Neural cell (in vitro differentiated cells): ENCODE data around the gene TMEM40. TPM values are rescaled to one million over a fixed set of nuclear protein-coding genes. Genes with fewer than 3 reads are reported as not detected.

Source experiments
- H2AFZ ChIP-seq: fragments of 200-600, 300-800 bp; sonication (generic), shearing (Covaris generic); 2 replicates; pipeline ENCODE4 v1.6.0; 2014; ENCODE audit warnings: low read depth, mild to moderate bottlenecking, antibody characterized with exemption, low read length, moderate library complexity
- H3F3A ChIP-seq: fragments of 200-600 bp; shearing (Covaris generic); 2 replicates; pipeline ENCODE4 v1.6.1; 2016; ENCODE audit warnings: mild to moderate bottlenecking, moderate library complexity, mixed read lengths, antibody characterized with exemption, low read length; ENCODE audit not compliant: insufficient read depth, poor library complexity, severe bottlenecking
- H3K27ac ChIP-seq: fragments of 200-600, 300-800 bp; sonication (generic), shearing (Covaris generic); 2 replicates; pipeline ENCODE4 v1.5.1; 2014; ENCODE audit warnings: mild to moderate bottlenecking, low read length, moderate library complexity
- H3K27me3 ChIP-seq: fragments of 300-800, 200-600 bp; sonication (generic), shearing (Covaris generic); 2 replicates; pipeline ENCODE4 v1.6.0; 2014; ENCODE audit warnings: mild to moderate bottlenecking, low read depth, low read length, moderate library complexity; ENCODE audit not compliant: insufficient read depth
- H3K36me3 ChIP-seq: fragments of 300-800, 200-600 bp; sonication (generic), shearing (Covaris generic); 2 replicates; pipeline ENCODE4 v1.5.1; 2014; ENCODE audit warnings: mild to moderate bottlenecking, antibody characterized with exemption, low read length, moderate library complexity; ENCODE audit not compliant: insufficient read depth
- H3K4me2 ChIP-seq: fragments of 300-800, 200-600 bp; sonication (generic), shearing (Covaris generic); 2 replicates; pipeline ENCODE4 v1.6.0; 2014; ENCODE audit warnings: mild to moderate bottlenecking, low read length
- H3K4me3 ChIP-seq: fragments of 300-800, 200-600 bp; sonication (generic), shearing (Covaris generic); 2 replicates; pipeline ENCODE4 v1.5.1; 2014; ENCODE audit warnings: mild to moderate bottlenecking, low read length, moderate library complexity
- H3K79me2 ChIP-seq: fragments of 200-600 bp; shearing (Covaris generic); replicated peaks from 2 replicates; pipeline ENCODE4 v1.6.0; 2014; ENCODE audit warnings: mild to moderate bottlenecking, low read length, moderate library complexity; ENCODE audit not compliant: insufficient read depth
- H3K9ac ChIP-seq: fragments of 300-800, 200-600 bp; sonication (generic), shearing (Covaris generic); 2 replicates; pipeline ENCODE4 v1.6.1; 2016; ENCODE audit warnings: mild to moderate bottlenecking, low read length, mixed read lengths
- H3K9me2 ChIP-seq: fragments of 200-600 bp; shearing (Covaris generic); 2 replicates; pipeline ENCODE4 v1.6.1; 2016; ENCODE audit warnings: mild to moderate bottlenecking, low read length, mixed read lengths; ENCODE audit not compliant: insufficient read depth
- H3K9me3 ChIP-seq: fragments of 200-600, 300-800 bp; sonication (generic), shearing (Covaris generic); 2 replicates; pipeline ENCODE4 v1.6.1; 2016; ENCODE audit warnings: mild to moderate bottlenecking, mixed run types, low read length, moderate library complexity, mixed read lengths
- H4K20me1 ChIP-seq: fragments of 200-600 bp; shearing (Covaris generic); 2 replicates; pipeline ENCODE4 v1.6.1; 2016; ENCODE audit warnings: mild to moderate bottlenecking, mixed run types; ENCODE audit not compliant: insufficient read depth
- EP300 ChIP-seq: fragments of 450-650 bp; conservative IDR thresholded peaks from 2 replicates; pipeline ENCODE4 v1.6.1; 2014; ENCODE audit warnings: antibody characterized with exemption, mild to moderate bottlenecking, moderate library complexity; ENCODE audit not compliant: poor library complexity, severe bottlenecking
- EZH2 ChIP-seq: fragments of 200-600, 300-800 bp; shearing (Covaris generic), sonication (generic); IDR thresholded peaks from 2 replicates; pipeline ENCODE4 v1.6.1; 2014; ENCODE audit warnings: antibody characterized with exemption, low read length, borderline replicate concordance, mild to moderate bottlenecking; ENCODE audit not compliant: insufficient read depth, poor library complexity, severe bottlenecking
- MXI1 ChIP-seq: fragments of 450-650 bp; conservative IDR thresholded peaks from 2 replicates; pipeline ENCODE4 v1.6.1; 2014; ENCODE audit warnings: antibody characterized with exemption, mild to moderate bottlenecking; ENCODE audit not compliant: poor library complexity, severe bottlenecking
- POLR2AphosphoS5 ChIP-seq: IDR thresholded peaks from 2 replicates; pipeline ENCODE4 v1.6.1; 2012
- RAD21 ChIP-seq: fragments of 450-650 bp; conservative IDR thresholded peaks from 2 replicates; pipeline ENCODE4 v1.6.1; 2014; ENCODE audit warnings: antibody characterized with exemption, mild to moderate bottlenecking, moderate library complexity
- SMC3 ChIP-seq: fragments of 450-650 bp; conservative IDR thresholded peaks from 2 replicates; pipeline ENCODE4 v1.6.1; 2014; ENCODE audit warnings: antibody characterized with exemption, mild to moderate bottlenecking, moderate library complexity; ENCODE audit not compliant: poor library complexity
- TAF1 ChIP-seq: IDR thresholded peaks from 2 replicates; pipeline ENCODE4 v1.6.1; 2012; ENCODE audit warnings: low read depth
- polyA plus RNA-seq: library from polyadenylated mRNA; depleted of rRNA; stranded (reverse); fragments of >200 nt; gene quantifications from 2 replicates; pipeline ENCODE4 v1.2.3, GENCODE V29; 2014
- TF ChIP-seq, protein P1 (sequence below): IDR thresholded peaks from 2 replicates; pipeline ENCODE4 v1.6.1; 2012; ENCODE audit warnings: borderline replicate concordance
- TF ChIP-seq, protein P2 (sequence below): fragments of 450-650 bp; IDR thresholded peaks from 2 replicates; pipeline ENCODE4 v1.5.1; 2014; ENCODE audit warnings: antibody characterized with exemption, mild to moderate bottlenecking, moderate library complexity; ENCODE audit not compliant: poor library complexity, severe bottlenecking

Gene TMEM40
- polyA plus RNA-seq, 1 donor from 2014 or later: not detected

- no peaks in the 10 kb centered on the region for H3F3A ChIP-seq
- H4K20me1 ChIP-seq: no peaks in the 10 kb centered on the region
- H3K27me3 ChIP-seq: no peaks in the 10 kb centered on the region
- H3K9ac ChIP-seq: no peak overlapping the region
- H3K79me2 ChIP-seq: no peaks in the 10 kb centered on the region
- H3K27ac ChIP-seq: no peak overlapping the region
- no peak overlapping the region for H3K4me2 ChIP-seq
- no peak overlapping the region for H3K4me3 ChIP-seq
- no peaks in the 10 kb centered on the region for H3K36me3 ChIP-seq
- H3K9me2 ChIP-seq: no peaks in the 10 kb centered on the region
- no peak overlapping the region for H2AFZ ChIP-seq
- no peak for TF ChIP-seq SMC3
- no peak for TF ChIP-seq POLR2AphosphoS5
- H3K9me3 ChIP-seq: no peaks in the 10 kb centered on the region
These were observed 7.0 kb downstream of the TMEM40 start for GRCh38 chr3:12752102-12752501.

GRCh38 chr3:12751571-12751970 is 7.5 kb downstream of the TMEM40 start:
- Histone ChIP-seq H3K9me3 (no peaks in the 10 kb centered on the region), H3K9ac (no peak overlapping the region), H3K4me2 (no peak overlapping the region), H3K36me3 (no peaks in the 10 kb centered on the region), H3K9me2 (no peaks in the 10 kb centered on the region), H3K27me3 (no peaks in the 10 kb centered on the region), H3K27ac (no peak overlapping the region), H3F3A (no peaks in the 10 kb centered on the region), H3K79me2 (no peaks in the 10 kb centered on the region), H3K4me3 (no peak overlapping the region), H2AFZ (no peak overlapping the region), H4K20me1 (no peaks in the 10 kb centered on the region)
- TF ChIP-seq, protein P1, sequence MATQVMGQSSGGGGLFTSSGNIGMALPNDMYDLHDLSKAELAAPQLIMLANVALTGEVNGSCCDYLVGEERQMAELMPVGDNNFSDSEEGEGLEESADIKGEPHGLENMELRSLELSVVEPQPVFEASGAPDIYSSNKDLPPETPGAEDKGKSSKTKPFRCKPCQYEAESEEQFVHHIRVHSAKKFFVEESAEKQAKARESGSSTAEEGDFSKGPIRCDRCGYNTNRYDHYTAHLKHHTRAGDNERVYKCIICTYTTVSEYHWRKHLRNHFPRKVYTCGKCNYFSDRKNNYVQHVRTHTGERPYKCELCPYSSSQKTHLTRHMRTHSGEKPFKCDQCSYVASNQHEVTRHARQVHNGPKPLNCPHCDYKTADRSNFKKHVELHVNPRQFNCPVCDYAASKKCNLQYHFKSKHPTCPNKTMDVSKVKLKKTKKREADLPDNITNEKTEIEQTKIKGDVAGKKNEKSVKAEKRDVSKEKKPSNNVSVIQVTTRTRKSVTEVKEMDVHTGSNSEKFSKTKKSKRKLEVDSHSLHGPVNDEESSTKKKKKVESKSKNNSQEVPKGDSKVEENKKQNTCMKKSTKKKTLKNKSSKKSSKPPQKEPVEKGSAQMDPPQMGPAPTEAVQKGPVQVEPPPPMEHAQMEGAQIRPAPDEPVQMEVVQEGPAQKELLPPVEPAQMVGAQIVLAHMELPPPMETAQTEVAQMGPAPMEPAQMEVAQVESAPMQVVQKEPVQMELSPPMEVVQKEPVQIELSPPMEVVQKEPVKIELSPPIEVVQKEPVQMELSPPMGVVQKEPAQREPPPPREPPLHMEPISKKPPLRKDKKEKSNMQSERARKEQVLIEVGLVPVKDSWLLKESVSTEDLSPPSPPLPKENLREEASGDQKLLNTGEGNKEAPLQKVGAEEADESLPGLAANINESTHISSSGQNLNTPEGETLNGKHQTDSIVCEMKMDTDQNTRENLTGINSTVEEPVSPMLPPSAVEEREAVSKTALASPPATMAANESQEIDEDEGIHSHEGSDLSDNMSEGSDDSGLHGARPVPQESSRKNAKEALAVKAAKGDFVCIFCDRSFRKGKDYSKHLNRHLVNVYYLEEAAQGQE: no peak
- TF ChIP-seq POLR2AphosphoS5 (no peak), MXI1 (no peak), RAD21 (no peak), SMC3 (no peak), EZH2 (no peak), EP300 (no peak), TAF1 (no peak)
- TF ChIP-seq, protein P2, sequence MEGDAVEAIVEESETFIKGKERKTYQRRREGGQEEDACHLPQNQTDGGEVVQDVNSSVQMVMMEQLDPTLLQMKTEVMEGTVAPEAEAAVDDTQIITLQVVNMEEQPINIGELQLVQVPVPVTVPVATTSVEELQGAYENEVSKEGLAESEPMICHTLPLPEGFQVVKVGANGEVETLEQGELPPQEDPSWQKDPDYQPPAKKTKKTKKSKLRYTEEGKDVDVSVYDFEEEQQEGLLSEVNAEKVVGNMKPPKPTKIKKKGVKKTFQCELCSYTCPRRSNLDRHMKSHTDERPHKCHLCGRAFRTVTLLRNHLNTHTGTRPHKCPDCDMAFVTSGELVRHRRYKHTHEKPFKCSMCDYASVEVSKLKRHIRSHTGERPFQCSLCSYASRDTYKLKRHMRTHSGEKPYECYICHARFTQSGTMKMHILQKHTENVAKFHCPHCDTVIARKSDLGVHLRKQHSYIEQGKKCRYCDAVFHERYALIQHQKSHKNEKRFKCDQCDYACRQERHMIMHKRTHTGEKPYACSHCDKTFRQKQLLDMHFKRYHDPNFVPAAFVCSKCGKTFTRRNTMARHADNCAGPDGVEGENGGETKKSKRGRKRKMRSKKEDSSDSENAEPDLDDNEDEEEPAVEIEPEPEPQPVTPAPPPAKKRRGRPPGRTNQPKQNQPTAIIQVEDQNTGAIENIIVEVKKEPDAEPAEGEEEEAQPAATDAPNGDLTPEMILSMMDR: no peak

GRCh38 chr3:12750658-12751071 is 8.4 kb downstream of the TMEM40 start:
- Histone ChIP-seq H3K27me3 (no peaks in the 10 kb centered on the region), H3K36me3 (no peaks in the 10 kb centered on the region), H3K9ac (no peak overlapping the region), H3K9me3 (no peaks in the 10 kb centered on the region), H3K79me2 (no peaks in the 10 kb centered on the region), H3F3A (no peaks in the 10 kb centered on the region), H3K27ac (no peak overlapping the region), H4K20me1 (no peaks in the 10 kb centered on the region), H3K4me2 (no peak overlapping the region), H3K4me3 (no peak overlapping the region), H3K9me2 (no peaks in the 10 kb centered on the region), H2AFZ (no peak overlapping the region)
- TF ChIP-seq RAD21 (no peak), SMC3 (no peak), POLR2AphosphoS5 (no peak), EZH2 (no peak), MXI1 (no peak), EP300 (no peak), TAF1 (no peak)
- TF ChIP-seq, protein P1: no peak
- TF ChIP-seq, protein P2: no peak
